ENCODE data around the gene ADM2. TPM values are rescaled to one million over a fixed set of nuclear protein-coding genes. Genes with fewer than 3 reads are reported as not detected.

Gene ADM2
- total RNA-seq, 6 donors from 2014 or later = 0.30 to 3.1 (median 1.6) TPM

- H3K9me3 ChIP-seq = no peaks in the 10 kb centered on the region
- 91 to 94% methylated on average over 8 of the region's 8 CpGs for WGBS, 2 donors
- ATAC-seq (ENCODE audit: low FRiP score in 2 of 2) (no peak), DNase-seq (no peak)
- no peak overlapping the region for H3K4me3 ChIP-seq
- H3K27ac ChIP-seq = no peak overlapping the region
- peaks cover 11 to 52% (median 36%) of the 10 kb centered on the region in 4 donors for H3K36me3 ChIP-seq
- TF ChIP-seq POLR2AphosphoS5 (IDR thresholded peaks at IDR 0.05) = no peak
- TF ChIP-seq CTCF (IDR thresholded peaks at IDR 0.05) = no peak
- TF ChIP-seq EP300 (IDR thresholded peaks at IDR 0.05) = no peak
- no peak for TF ChIP-seq POLR2A (IDR thresholded peaks at IDR 0.05)
- H3K4me1 ChIP-seq = peaks cover 0 to 11% (median 5%) of the 10 kb centered on the region in 4 donors
- H3K27me3 ChIP-seq = no peaks in the 10 kb centered on the region
Measured at GRCh38 chr22:50516068-50516467, 34.7 kb downstream of the ADM2 start.

- DNase-seq (peak in 1 of 2 donors; percentile 67), ATAC-seq (ENCODE audit: low FRiP score in 2 of 2) (no peak)
- Histone ChIP-seq H3K36me3 (peaks cover 15 to 60% (median 41%) of the 10 kb centered on the region in 4 donors), H3K27ac (no peak overlapping the region), H3K9me3 (no peaks in the 10 kb centered on the region), H3K27me3 (no peaks in the 10 kb centered on the region), H3K4me1 (peaks cover 0 to 11% (median 3%) of the 10 kb centered on the region in 4 donors), H3K4me3 (no peak overlapping the region)
- 77 to 90% methylated on average over 14 to 16 of the region's 16 CpGs for WGBS, 2 donors
- TF ChIP-seq EP300 (IDR thresholded peaks at IDR 0.05) = no peak
- no peak for TF ChIP-seq CTCF (IDR thresholded peaks at IDR 0.05)
- TF ChIP-seq POLR2AphosphoS5 (IDR thresholded peaks at IDR 0.05) = no peak
- no peak for TF ChIP-seq POLR2A (IDR thresholded peaks at IDR 0.05)
Measured at GRCh38 chr22:50516891-50517290, 35.5 kb downstream of the ADM2 start.

- H3K27ac ChIP-seq = no peak overlapping the region
- peaks cover 0 to 8% (median 3%) of the 10 kb centered on the region in 4 donors for H3K4me1 ChIP-seq
- no peaks in the 10 kb centered on the region for H3K27me3 ChIP-seq
- H3K36me3 ChIP-seq = peaks cover 22 to 68% (median 49%) of the 10 kb centered on the region in 4 donors
- no peak for DNase-seq
- no peak overlapping the region for H3K4me3 ChIP-seq
- no peak for TF ChIP-seq POLR2A (IDR thresholded peaks at IDR 0.05)
- no peak for TF ChIP-seq CTCF (IDR thresholded peaks at IDR 0.05)
- no peak for TF ChIP-seq POLR2AphosphoS5 (IDR thresholded peaks at IDR 0.05)
- TF ChIP-seq EP300 (IDR thresholded peaks at IDR 0.05) = no peak
- 87 to 89% methylated on average over 17 to 20 of the region's 20 CpGs for WGBS, 2 donors
- no peak for ATAC-seq (ENCODE audit: low FRiP score in 2 of 2)
- no peaks in the 10 kb centered on the region for H3K9me3 ChIP-seq
Measured at GRCh38 chr22:50517495-50518260, 36.3 kb downstream of the ADM2 start.

GRCh38 chr22:50518606-50519005 lies 37.3 kb downstream of the ADM2 start:
- Histone ChIP-seq H3K4me1 (peaks cover 0 to 1% (median under 1%) of the 10 kb centered on the region in 4 donors), H3K27ac (no peak overlapping the region), H3K4me3 (no peak overlapping the region), H3K27me3 (no peaks in the 10 kb centered on the region), H3K36me3 (peaks cover 22 to 78% (median 58%) of the 10 kb centered on the region in 4 donors), H3K9me3 (no peaks in the 10 kb centered on the region)
- TF ChIP-seq POLR2AphosphoS5 (IDR thresholded peaks at IDR 0.05) = no peak
- TF ChIP-seq EP300 (IDR thresholded peaks at IDR 0.05) = no peak
- no peak for TF ChIP-seq CTCF (IDR thresholded peaks at IDR 0.05)
- TF ChIP-seq POLR2A (IDR thresholded peaks at IDR 0.05) = no peak
- DNase-seq (no peak), ATAC-seq (ENCODE audit: low FRiP score in 2 of 2) (no peak)
- 93 to 95% methylated on average over 3 to 6 of the region's 7 CpGs for WGBS, 2 donors

All from upper lobe of left lung (tissue), 6 donors.